DOHH2 (cell line): ENCODE measurements around the gene SYNJ2.

Source experiments
- H3F3A ChIP-seq: fragments of 200-600 bp; sonication (generic), shearing (Covaris generic); 2 replicates; pipeline ENCODE4 v1.6.0; 2016; ENCODE audit warnings: antibody characterized with exemption, mild to moderate bottlenecking; ENCODE audit not compliant: control insufficient read depth, insufficient read depth
- H3K27ac ChIP-seq: fragments of 200-600 bp; sonication (generic); 2 replicates; pipeline ENCODE4 v1.5.1; 2014; ENCODE audit warnings: low read depth, mild to moderate bottlenecking, low read length, moderate library complexity
- H3K27me3 ChIP-seq: fragments of 200-600 bp; sonication (generic); 2 replicates; pipeline ENCODE4 v1.6.1; 2014; ENCODE audit warnings: mild to moderate bottlenecking, low read length, mixed read lengths; ENCODE audit not compliant: control insufficient read depth
- H3K36me3 ChIP-seq: fragments of 200-600 bp; sonication (generic); 2 replicates; pipeline ENCODE4 v1.6.1; 2014; ENCODE audit warnings: mild to moderate bottlenecking, low read length, moderate library complexity, mixed read lengths; ENCODE audit not compliant: control insufficient read depth
- H3K4me1 ChIP-seq: fragments of 200-600 bp; sonication (generic); 2 replicates; pipeline ENCODE4 v1.6.1; 2014; ENCODE audit warnings: mild to moderate bottlenecking, low read length, mixed read lengths; ENCODE audit not compliant: control insufficient read depth
- H3K4me2 ChIP-seq: fragments of 200-600 bp; sonication (generic); 2 replicates; pipeline ENCODE4 v1.6.0; 2014; ENCODE audit warnings: mild to moderate bottlenecking, low read length, moderate library complexity
- H3K4me3 ChIP-seq: fragments of 200-600 bp; sonication (generic); 2 replicates; pipeline ENCODE4 v1.5.1; 2014; ENCODE audit warnings: mild to moderate bottlenecking, low read length, mixed read lengths
- H3K79me2 ChIP-seq: fragments of 200-600 bp; sonication (generic); 2 replicates; pipeline ENCODE4 v1.6.1; 2014; ENCODE audit warnings: mild to moderate bottlenecking, low read length, mixed read lengths; ENCODE audit not compliant: control insufficient read depth
- H3K9me2 ChIP-seq: fragments of 200-600 bp; sonication (generic); replicated peaks from 2 replicates; pipeline ENCODE4 v1.6.1; 2014; ENCODE audit warnings: mild to moderate bottlenecking, low read length, mixed read lengths; ENCODE audit not compliant: control insufficient read depth
- H3K9me3 ChIP-seq: fragments of 200-600 bp; sonication (generic); 2 replicates; pipeline ENCODE4 v1.6.1; 2014; ENCODE audit warnings: antibody characterized with exemption, low read length, mixed read lengths; ENCODE audit not compliant: control insufficient read depth, insufficient read depth
- H4K20me1 ChIP-seq: fragments of 200-600 bp; sonication (generic); 2 replicates; pipeline ENCODE4 v1.6.0; 2014; ENCODE audit warnings: low read depth, mild to moderate bottlenecking, antibody characterized with exemption, low read length, moderate library complexity; ENCODE audit not compliant: control insufficient read depth, insufficient read depth
- CTCF ChIP-seq: fragments of 200-600 bp; sonication (generic); IDR thresholded peaks from one replicate; pipeline ENCODE4 v1.5.1; 2014; ENCODE audit warnings: antibody characterized with exemption, mild to moderate bottlenecking, low read depth, low read length; ENCODE audit not compliant: poor library complexity, severe bottlenecking
- EZH2phosphoT487 ChIP-seq: fragments of 200-600 bp; sonication (generic); IDR thresholded peaks from 2 replicates; pipeline ENCODE4 v1.6.1; 2017; ENCODE audit warnings: borderline replicate concordance, mild to moderate bottlenecking, antibody characterized with exemption, low read length, moderate library complexity, mixed read lengths

SYNJ2 gene

GRCh38 chr6:158081657-158081935, 99.9 kb downstream of the SYNJ2 start:
- Histone ChIP-seq H4K20me1 (no peaks in the 10 kb centered on the region), H3K4me3 (no peak overlapping the region), H3K36me3 (no peaks in the 10 kb centered on the region), H3K9me3 (no peaks in the 10 kb centered on the region), H3K4me2 (no peak overlapping the region), H3K9me2 (no peaks in the 10 kb centered on the region), H3K4me1 (no peaks in the 10 kb centered on the region), H3F3A (no peaks in the 10 kb centered on the region), H3K27ac (no peak overlapping the region), H3K27me3 (no peaks in the 10 kb centered on the region), H3K79me2 (no peaks in the 10 kb centered on the region)
- TF ChIP-seq EZH2phosphoT487: no peak
- no peak for TF ChIP-seq CTCF

DNA sequence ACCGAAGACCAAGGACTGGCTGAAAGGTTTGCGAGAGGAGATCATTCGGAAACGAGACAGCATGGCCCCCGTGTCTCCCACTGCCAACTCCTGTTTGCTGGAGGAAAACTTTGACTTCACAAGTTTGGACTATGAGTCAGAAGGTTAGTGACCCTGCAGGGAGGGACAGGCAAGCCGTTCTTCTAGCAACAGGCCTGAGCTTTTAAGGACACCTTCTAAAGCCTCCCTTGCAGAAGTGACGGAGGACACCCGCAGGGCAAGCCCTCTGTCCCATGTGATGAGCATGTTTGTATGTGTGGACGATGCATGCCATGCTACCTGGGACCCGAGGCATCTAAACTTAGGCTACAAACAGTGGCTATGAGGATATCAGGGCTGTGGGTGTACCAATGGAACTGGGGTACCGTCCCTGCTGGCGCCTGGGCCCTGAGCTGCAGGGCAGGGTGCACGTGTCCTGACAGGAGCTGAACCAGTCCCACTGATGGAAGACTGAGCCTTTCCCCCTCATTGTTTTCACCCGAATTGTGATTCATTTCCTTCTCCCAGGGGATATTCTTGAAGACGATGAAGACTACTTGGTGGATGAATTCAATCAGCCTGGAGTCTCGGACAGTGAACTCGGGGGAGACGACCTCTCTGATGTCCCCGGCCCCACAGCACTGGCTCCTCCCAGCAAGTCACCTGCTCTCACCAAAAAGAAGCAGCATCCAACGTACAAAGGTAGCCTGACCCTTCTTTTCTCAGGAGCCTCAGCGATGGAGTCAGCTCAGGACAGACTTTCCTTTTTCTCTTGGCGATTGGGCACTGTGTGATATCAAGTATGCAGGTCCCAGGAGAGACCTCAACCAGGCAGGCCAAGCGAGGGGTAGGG, 102.0 kb downstream of the SYNJ2 start:
- H3K27ac ChIP-seq: no peak overlapping the region
- no peaks in the 10 kb centered on the region for H3K36me3 ChIP-seq
- TF ChIP-seq EZH2phosphoT487 (no peak), CTCF (no peak)
- no peaks in the 10 kb centered on the region for H3F3A ChIP-seq
- H3K9me2 ChIP-seq: no peaks in the 10 kb centered on the region
- no peaks in the 10 kb centered on the region for H3K4me1 ChIP-seq
- H3K4me3 ChIP-seq: no peak overlapping the region
- no peaks in the 10 kb centered on the region for H3K9me3 ChIP-seq
- H3K79me2 ChIP-seq: no peaks in the 10 kb centered on the region
- no peak overlapping the region for H3K4me2 ChIP-seq
- H3K27me3 ChIP-seq: no peaks in the 10 kb centered on the region
- H4K20me1 ChIP-seq: no peaks in the 10 kb centered on the region

GRCh38 chr6:158085261-158086053, 103.8 kb downstream of the SYNJ2 start:
- Histone ChIP-seq H3K27me3 (no peaks in the 10 kb centered on the region), H3K27ac (no peak overlapping the region), H4K20me1 (no peaks in the 10 kb centered on the region), H3K36me3 (no peaks in the 10 kb centered on the region), H3K9me3 (no peaks in the 10 kb centered on the region), H3K9me2 (no peaks in the 10 kb centered on the region), H3F3A (no peaks in the 10 kb centered on the region), H3K4me2 (no peak overlapping the region), H3K4me3 (no peak overlapping the region), H3K79me2 (no peaks in the 10 kb centered on the region), H3K4me1 (no peaks in the 10 kb centered on the region)
- TF ChIP-seq CTCF (no peak), EZH2phosphoT487 (no peak)
